Measurements from ENCODE around the gene USP34.

The USP34 gene

DNA sequence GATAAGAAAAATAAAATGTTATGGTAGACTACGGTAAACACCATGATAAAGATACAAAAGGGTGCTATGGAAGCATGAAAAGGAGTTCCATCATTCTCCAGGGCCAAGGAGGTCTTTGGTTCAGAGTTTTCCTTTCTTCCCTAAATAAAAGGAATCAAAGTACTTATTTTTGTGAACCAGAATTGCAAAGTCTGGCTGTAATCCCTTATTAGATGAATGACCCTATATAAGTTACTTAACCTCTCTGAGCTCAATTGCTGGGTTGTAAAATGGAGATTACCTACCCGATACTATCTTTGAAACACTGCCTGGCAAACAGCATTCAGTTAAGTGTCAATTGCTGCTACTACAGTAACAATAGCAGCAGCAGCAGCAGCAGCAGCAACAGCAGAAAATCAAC is 218.9 kb downstream of the USP34 start:
- peaks cover 15 to 44% of the 10 kb centered on the region in 2 experiments for H3K36me3 ChIP-seq (ENCODE audit: control insufficient read depth in 2 of 2, insufficient read depth in 1 of 2, low read length in 2 of 2)
- no peak for TF ChIP-seq ZNF626 (tag by site-specific recombination; IDR thresholded peaks at IDR 0.05)
- no peak for TF ChIP-seq ZNF366 (tag by site-specific recombination; conservative IDR thresholded peaks at IDR 0.05)
- TF ChIP-seq GLIS2 (tag by site-specific recombination; IDR thresholded peaks at IDR 0.05), result no peak
- no peak for TF ChIP-seq ZNF585B (tag by site-specific recombination; IDR thresholded peaks at IDR 0.05)
- no peak for TF ChIP-seq ZNF416 (tag by site-specific recombination; IDR thresholded peaks at IDR 0.05)
- no peak for TF ChIP-seq ZSCAN30 (tag by site-specific recombination; IDR thresholded peaks at IDR 0.05)
- no peak overlapping the region for H3K27ac ChIP-seq (ENCODE audit: extremely low read depth, low read depth, low read length)
- ChIA-PET CTCF (no interaction called here), POLR2A (no interaction called here)
- peaks cover 4% of the 10 kb centered on the region; the same call in 1 of the 2 replicates for H3K4me1 ChIP-seq (ENCODE audit: control insufficient read depth, insufficient read depth, low read length)
- H3K9me3 ChIP-seq (ENCODE audit: control insufficient read depth, insufficient read depth, low read depth, low read length), result no peaks in the 10 kb centered on the region
- H3K4me3 ChIP-seq (ENCODE audit: low read depth, low read length), result no peak overlapping the region

DNA sequence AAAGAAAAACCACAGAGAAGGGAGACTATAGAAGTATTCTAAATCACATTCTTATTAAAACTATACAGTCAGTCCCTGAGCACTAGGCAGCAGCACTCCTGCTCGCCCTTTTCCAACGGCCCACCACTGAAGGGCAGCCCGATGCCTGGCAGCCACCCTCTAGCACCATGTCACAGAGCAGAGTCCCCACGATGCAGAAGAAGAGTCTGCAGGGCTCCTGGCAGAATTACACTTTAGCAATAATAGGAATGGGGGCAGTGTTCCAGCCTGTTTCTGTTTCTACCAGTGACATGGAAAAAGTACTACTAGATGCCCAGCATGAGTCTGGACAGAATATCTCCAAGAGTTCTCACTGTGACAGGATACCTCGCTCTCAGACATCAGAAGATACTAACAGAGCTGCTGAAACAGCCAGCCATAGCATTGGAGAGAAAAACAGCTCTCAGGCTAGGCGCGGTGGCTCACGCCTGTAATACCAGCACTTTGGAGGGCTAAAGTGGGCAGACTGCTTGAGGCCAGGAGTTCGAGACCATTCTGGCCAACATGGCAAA is 221.3 kb downstream of the USP34 start:
- peaks cover 21 to 43% of the 10 kb centered on the region in 2 experiments for H3K36me3 ChIP-seq (ENCODE audit: control insufficient read depth in 2 of 2, insufficient read depth in 1 of 2, low read length in 2 of 2)
- no peak for TF ChIP-seq ZBTB17 (tag by site-specific recombination; IDR thresholded peaks at IDR 0.05)
- TF ChIP-seq, protein P1, sequence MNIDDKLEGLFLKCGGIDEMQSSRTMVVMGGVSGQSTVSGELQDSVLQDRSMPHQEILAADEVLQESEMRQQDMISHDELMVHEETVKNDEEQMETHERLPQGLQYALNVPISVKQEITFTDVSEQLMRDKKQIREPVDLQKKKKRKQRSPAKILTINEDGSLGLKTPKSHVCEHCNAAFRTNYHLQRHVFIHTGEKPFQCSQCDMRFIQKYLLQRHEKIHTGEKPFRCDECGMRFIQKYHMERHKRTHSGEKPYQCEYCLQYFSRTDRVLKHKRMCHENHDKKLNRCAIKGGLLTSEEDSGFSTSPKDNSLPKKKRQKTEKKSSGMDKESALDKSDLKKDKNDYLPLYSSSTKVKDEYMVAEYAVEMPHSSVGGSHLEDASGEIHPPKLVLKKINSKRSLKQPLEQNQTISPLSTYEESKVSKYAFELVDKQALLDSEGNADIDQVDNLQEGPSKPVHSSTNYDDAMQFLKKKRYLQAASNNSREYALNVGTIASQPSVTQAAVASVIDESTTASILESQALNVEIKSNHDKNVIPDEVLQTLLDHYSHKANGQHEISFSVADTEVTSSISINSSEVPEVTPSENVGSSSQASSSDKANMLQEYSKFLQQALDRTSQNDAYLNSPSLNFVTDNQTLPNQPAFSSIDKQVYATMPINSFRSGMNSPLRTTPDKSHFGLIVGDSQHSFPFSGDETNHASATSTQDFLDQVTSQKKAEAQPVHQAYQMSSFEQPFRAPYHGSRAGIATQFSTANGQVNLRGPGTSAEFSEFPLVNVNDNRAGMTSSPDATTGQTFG (tag by site-specific recombination; IDR thresholded peaks at IDR 0.05; ENCODE audit: borderline replicate concordance), result no peak
- TF ChIP-seq ZNF664 (tag by site-specific recombination; IDR thresholded peaks at IDR 0.05), result no peak
- TF ChIP-seq, protein P2, sequence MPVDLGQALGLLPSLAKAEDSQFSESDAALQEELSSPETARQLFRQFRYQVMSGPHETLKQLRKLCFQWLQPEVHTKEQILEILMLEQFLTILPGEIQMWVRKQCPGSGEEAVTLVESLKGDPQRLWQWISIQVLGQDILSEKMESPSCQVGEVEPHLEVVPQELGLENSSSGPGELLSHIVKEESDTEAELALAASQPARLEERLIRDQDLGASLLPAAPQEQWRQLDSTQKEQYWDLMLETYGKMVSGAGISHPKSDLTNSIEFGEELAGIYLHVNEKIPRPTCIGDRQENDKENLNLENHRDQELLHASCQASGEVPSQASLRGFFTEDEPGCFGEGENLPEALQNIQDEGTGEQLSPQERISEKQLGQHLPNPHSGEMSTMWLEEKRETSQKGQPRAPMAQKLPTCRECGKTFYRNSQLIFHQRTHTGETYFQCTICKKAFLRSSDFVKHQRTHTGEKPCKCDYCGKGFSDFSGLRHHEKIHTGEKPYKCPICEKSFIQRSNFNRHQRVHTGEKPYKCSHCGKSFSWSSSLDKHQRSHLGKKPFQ (tag by site-specific recombination; IDR thresholded peaks at IDR 0.05), result no peak
- TF ChIP-seq, protein P3, sequence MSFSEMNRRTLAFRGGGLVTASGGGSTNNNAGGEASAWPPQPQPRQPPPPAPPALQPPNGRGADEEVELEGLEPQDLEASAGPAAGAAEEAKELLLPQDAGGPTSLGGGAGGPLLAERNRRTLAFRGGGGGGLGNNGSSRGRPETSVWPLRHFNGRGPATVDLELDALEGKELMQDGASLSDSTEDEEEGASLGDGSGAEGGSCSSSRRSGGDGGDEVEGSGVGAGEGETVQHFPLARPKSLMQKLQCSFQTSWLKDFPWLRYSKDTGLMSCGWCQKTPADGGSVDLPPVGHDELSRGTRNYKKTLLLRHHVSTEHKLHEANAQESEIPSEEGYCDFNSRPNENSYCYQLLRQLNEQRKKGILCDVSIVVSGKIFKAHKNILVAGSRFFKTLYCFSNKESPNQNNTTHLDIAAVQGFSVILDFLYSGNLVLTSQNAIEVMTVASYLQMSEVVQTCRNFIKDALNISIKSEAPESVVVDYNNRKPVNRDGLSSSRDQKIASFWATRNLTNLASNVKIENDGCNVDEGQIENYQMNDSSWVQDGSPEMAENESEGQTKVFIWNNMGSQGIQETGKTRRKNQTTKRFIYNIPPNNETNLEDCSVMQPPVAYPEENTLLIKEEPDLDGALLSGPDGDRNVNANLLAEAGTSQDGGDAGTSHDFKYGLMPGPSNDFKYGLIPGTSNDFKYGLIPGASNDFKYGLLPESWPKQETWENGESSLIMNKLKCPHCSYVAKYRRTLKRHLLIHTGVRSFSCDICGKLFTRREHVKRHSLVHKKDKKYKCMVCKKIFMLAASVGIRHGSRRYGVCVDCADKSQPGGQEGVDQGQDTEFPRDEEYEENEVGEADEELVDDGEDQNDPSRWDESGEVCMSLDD (tag by site-specific recombination; IDR thresholded peaks at IDR 0.05), result no peak
- no peak for TF ChIP-seq TRIM28 (IDR thresholded peaks at IDR 0.05; ENCODE audit: borderline replicate concordance, low read length)
- no peak for TF ChIP-seq SP7 (tag by site-specific recombination; IDR thresholded peaks at IDR 0.05)
- TF ChIP-seq ZNF391 (tag by site-specific recombination; IDR thresholded peaks at IDR 0.05; ENCODE audit: borderline replicate concordance, low read depth), result no peak
- TF ChIP-seq, protein P4, sequence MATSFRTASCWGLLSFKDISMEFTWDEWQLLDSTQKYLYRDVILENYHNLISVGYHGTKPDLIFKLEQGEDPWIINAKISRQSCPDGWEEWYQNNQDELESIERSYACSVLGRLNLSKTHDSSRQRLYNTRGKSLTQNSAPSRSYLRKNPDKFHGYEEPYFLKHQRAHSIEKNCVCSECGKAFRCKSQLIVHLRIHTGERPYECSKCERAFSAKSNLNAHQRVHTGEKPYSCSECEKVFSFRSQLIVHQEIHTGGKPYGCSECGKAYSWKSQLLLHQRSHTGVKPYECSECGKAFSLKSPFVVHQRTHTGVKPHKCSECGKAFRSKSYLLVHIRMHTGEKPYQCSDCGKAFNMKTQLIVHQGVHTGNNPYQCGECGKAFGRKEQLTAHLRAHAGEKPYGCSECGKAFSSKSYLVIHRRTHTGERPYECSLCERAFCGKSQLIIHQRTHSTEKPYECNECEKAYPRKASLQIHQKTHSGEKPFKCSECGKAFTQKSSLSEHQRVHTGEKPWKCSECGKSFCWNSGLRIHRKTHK (tag by site-specific recombination; IDR thresholded peaks at IDR 0.05), result no peak
- no peak for TF ChIP-seq ZNF214 (tag by site-specific recombination; IDR thresholded peaks at IDR 0.05; ENCODE audit: borderline replicate concordance)
- no peak for TF ChIP-seq YY2 (tag by site-specific recombination; IDR thresholded peaks at IDR 0.05)
- TF ChIP-seq, protein P5, sequence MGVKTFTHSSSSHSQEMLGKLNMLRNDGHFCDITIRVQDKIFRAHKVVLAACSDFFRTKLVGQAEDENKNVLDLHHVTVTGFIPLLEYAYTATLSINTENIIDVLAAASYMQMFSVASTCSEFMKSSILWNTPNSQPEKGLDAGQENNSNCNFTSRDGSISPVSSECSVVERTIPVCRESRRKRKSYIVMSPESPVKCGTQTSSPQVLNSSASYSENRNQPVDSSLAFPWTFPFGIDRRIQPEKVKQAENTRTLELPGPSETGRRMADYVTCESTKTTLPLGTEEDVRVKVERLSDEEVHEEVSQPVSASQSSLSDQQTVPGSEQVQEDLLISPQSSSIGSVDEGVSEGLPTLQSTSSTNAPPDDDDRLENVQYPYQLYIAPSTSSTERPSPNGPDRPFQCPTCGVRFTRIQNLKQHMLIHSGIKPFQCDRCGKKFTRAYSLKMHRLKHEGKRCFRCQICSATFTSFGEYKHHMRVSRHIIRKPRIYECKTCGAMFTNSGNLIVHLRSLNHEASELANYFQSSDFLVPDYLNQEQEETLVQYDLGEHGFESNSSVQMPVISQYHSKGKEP (tag by site-specific recombination; IDR thresholded peaks at IDR 0.05), result no peak
- no peak for TF ChIP-seq ZNF223 (tag by site-specific recombination; IDR thresholded peaks at IDR 0.05)
- TF ChIP-seq, protein P6, sequence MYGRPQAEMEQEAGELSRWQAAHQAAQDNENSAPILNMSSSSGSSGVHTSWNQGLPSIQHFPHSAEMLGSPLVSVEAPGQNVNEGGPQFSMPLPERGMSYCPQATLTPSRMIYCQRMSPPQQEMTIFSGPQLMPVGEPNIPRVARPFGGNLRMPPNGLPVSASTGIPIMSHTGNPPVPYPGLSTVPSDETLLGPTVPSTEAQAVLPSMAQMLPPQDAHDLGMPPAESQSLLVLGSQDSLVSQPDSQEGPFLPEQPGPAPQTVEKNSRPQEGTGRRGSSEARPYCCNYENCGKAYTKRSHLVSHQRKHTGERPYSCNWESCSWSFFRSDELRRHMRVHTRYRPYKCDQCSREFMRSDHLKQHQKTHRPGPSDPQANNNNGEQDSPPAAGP (tag by site-specific recombination; IDR thresholded peaks at IDR 0.05), result no peak
- no peak for TF ChIP-seq ZNF549 (tag by site-specific recombination; IDR thresholded peaks at IDR 0.05)
- no peak for TF ChIP-seq ZNF621 (tag by site-specific recombination; IDR thresholded peaks at IDR 0.05)
- TF ChIP-seq ZNF76 (tag by site-specific recombination; IDR thresholded peaks at IDR 0.05; ENCODE audit: borderline replicate concordance, low read depth), result no peak
- no peak for TF ChIP-seq ZNF624 (tag by site-specific recombination; IDR thresholded peaks at IDR 0.05)
- H3K9me3 ChIP-seq (ENCODE audit: control insufficient read depth, insufficient read depth, low read depth, low read length), result no peaks in the 10 kb centered on the region
- peaks cover 4% of the 10 kb centered on the region; the same call in 1 of the 2 replicates for H3K4me1 ChIP-seq (ENCODE audit: control insufficient read depth, insufficient read depth, low read length)
- no peak overlapping the region for H3K4me3 ChIP-seq (ENCODE audit: low read depth, low read length)
- CTCF ChIA-PET, result no interaction called here
- H3K27ac ChIP-seq (ENCODE audit: extremely low read depth, low read depth, low read length), result no peak overlapping the region
- POLR2A ChIA-PET, result no interaction called here
